Immature natural killer cell (primary cell): ENCODE results near the gene ATP6V1A. TPM values are rescaled to one million over a fixed set of nuclear protein-coding genes. Genes with fewer than 3 reads are reported as not detected.

ENCODE experiments used
- DNase-seq, 3 donors: peaks; one replicate each; pipeline ENCODE4 v3.0.0; 2022; ENCODE audit warnings: mixed read lengths in 1 of 3
- H3K27ac Mint-ChIP-seq, 6 donors: one replicate each; pipeline ENCODE4 v1.8.0; 2020; ENCODE audit warnings: mixed read lengths in 6 of 6, mild to moderate bottlenecking in 5 of 6, inconsistent platforms in 4 of 6, moderate library complexity in 3 of 6
- H3K27me3 Mint-ChIP-seq, 3 donors: one replicate each; pipeline ENCODE4 v1.8.0; 2020 to 2021; ENCODE audit warnings: low read depth in 3 of 3, mild to moderate bottlenecking in 3 of 3, mixed read lengths in 3 of 3, moderate library complexity in 3 of 3, inconsistent platforms in 1 of 3
- H3K36me3 Mint-ChIP-seq, 3 donors: one replicate each; pipeline ENCODE4 v1.8.0; 2020; ENCODE audit warnings: mixed read lengths in 3 of 3, inconsistent platforms in 2 of 3, mild to moderate bottlenecking in 2 of 3
- H3K4me1 Mint-ChIP-seq, 2 donors: one replicate each; pipeline ENCODE4 v1.8.0; 2020; ENCODE audit warnings: inconsistent platforms in 2 of 2, mild to moderate bottlenecking in 2 of 2, mixed read lengths in 2 of 2, moderate library complexity in 1 of 2
- H3K4me3 Mint-ChIP-seq, 5 donors: one replicate each; pipeline ENCODE4 v1.8.0; 2020; ENCODE audit warnings: mild to moderate bottlenecking in 5 of 5, mixed read lengths in 5 of 5, inconsistent platforms in 3 of 5, moderate library complexity in 3 of 5
- H3K9me3 Mint-ChIP-seq, 6 donors: one replicate each; pipeline ENCODE4 v1.8.0; 2020; ENCODE audit warnings: mild to moderate bottlenecking in 6 of 6, mixed read lengths in 6 of 6, inconsistent platforms in 4 of 6, moderate library complexity in 3 of 6
- polyA plus RNA-seq, 3 donors: library from polyadenylated mRNA; unstranded; fragments of 300-500 nt; fragmentation: Illumina TruSeq; gene quantifications; one replicate each; pipeline ENCODE4 v1.2.3, GENCODE V29; 2021

ATP6V1A gene
- polyA plus RNA-seq, 3 donors from 2014 or later: 46.0 to 51.1 (median 46.1) TPM

DNA sequence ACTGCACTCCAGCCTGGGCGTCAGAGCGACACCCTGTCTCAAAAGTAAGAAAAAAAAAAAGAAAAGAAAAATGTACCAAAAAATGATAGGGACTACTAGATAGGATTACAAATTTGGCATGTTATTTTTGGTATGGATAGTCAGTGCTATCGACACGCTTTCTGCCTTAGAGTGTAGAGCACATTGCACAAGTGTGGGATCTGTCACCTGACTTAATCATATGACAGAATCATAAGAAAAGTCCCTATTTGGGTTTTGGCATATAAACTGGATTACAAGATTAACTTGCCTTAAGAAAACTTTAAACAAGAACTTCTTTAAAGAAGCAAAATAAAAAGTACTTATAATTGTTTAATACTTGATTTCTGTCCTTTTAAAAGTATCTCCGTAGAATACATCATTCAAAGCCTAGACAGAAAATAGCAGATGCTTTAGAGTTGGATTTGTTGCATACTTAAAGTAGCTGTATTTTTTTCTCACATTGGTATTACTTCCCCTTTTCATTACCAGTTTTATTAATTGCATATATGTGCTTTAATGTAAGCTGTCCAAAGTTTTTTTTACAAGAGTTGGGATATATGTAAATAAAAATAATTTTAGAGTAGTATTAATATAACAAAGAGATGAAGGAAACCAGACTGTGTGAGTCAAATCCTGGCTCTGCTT, 7.8 kb downstream of the ATP6V1A start:
- Mint-ChIP-seq H3K4me3 (no peak overlapping the region), H3K9me3 (peaks cover 0 to 3% (median 0%) of the 10 kb centered on the region in 6 donors), H3K4me1 (peaks cover 3 to 19% of the 10 kb centered on the region in 2 donors), H3K27me3 (no peaks in the 10 kb centered on the region), H3K27ac (no peak overlapping the region), H3K36me3 (peaks cover 0 to 7% (median 4%) of the 10 kb centered on the region in 3 donors)
- DNase-seq: no peak

DNA sequence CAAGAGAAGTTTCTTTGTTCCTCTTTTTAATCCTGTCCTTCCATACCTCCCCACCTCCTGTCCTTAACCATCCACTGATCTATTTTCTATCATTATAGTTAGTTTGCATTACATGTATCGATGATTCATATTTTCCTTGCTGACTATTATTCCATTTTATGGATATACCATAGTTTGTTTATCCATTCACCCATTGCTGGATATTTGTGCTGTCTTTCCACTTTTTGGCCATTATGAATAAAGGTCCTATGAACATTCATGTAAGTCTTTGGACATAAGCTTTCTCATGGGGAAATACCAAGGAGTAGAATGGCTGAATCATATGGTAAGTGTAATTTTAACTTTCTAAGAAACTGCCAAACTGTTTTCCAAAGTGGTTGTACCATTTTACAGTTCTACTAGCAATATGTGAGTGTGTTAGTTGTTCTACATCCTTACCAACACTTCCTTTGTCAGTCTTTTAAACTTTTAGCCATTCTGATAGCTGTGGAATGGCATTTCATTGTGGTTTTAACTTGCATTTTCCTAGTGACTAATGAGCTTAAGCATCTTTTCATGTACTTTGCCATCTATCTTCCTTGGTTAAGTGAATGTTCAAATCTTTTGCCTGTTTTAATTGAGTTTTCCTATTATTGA, 11.7 kb downstream of the ATP6V1A start:
- no peak for DNase-seq
- Mint-ChIP-seq H3K27me3 (no peaks in the 10 kb centered on the region), H3K27ac (peak overlapping the region in 1 of 6 donors; percentile 1), H3K4me3 (no peak overlapping the region), H3K9me3 (peaks cover 0 to 3% (median 0%) of the 10 kb centered on the region in 6 donors), H3K4me1 (peaks cover 3 to 15% of the 10 kb centered on the region in 2 donors), H3K36me3 (peaks cover 0 to 7% (median 4%) of the 10 kb centered on the region in 3 donors)

DNA sequence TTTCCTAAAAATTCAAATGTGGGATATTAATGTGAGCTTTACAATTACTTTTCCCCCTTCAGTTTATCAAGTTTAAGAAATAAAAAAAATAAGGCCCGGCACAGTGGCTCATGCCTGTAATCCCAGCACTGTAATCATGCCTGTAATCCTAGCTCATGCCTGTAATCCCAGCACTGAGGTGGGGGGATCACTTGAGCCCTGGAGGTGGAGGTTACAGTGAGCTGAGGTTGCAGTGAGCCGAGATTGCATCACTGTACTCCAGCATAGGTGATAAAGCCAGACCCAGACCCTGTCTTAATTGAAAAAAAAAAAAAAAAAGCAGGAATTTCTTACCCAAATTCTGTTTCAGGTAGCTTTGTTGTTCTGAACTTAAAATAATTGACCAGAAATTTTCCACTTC, 17.9 kb downstream of the ATP6V1A start:
- H3K4me1 Mint-ChIP-seq: peaks cover 0 to 1% of the 10 kb centered on the region in 2 donors
- DNase-seq: no peak
- no peak overlapping the region for H3K27ac Mint-ChIP-seq
- no peaks in the 10 kb centered on the region for H3K36me3 Mint-ChIP-seq
- no peaks in the 10 kb centered on the region for H3K9me3 Mint-ChIP-seq
- H3K4me3 Mint-ChIP-seq: no peak overlapping the region
- no peaks in the 10 kb centered on the region for H3K27me3 Mint-ChIP-seq

DNA sequence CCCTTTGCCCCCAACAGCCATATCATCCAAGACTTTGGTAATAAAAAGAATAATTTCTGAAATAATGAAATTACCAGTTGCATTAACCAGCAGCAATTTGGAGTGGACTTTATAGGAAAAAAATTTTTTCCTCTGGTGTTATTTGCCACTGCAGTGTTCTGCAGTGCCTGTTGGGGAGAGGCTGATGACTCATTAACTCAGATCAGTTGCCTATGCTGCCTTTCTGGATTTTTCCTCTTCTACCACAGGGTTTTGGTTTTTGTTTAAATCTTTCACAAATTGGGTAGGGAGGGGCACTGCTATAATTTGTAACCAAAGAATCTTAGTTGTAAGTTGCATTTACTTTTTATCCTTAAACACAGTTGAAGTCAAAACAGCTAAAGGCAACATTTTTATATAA, 22.7 kb downstream of the ATP6V1A start:
- Mint-ChIP-seq H3K36me3 (no peaks in the 10 kb centered on the region), H3K27me3 (no peaks in the 10 kb centered on the region), H3K9me3 (no peaks in the 10 kb centered on the region), H3K4me3 (peak overlapping the region in 1 of 5 donors; percentile 8), H3K27ac (no peak overlapping the region), H3K4me1 (peaks cover 0 to 7% of the 10 kb centered on the region in 2 donors)
- DNase-seq: no peak

DNA sequence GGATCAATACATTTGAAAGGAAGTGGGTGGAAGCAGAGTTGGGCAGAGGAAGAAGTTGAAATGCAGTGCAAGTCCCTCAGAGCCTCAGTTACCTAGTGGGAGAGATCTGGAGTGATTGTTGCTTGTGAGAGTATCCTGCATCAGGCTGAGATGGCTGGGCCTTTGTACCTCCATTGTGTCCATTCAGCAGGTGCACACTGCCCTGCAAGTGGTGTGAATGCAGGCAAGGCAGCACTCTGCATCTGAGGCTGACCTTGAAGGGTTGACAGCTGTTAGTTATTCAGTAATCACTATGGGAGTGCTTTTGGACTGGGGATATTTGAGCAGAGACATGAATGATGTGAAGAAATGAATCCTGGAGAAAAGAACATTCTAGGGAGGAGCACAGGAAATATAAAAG, 25.2 kb downstream of the ATP6V1A start:
- peak overlapping the region in 1 of 6 donors; percentile 41 for H3K27ac Mint-ChIP-seq
- no peak for DNase-seq
- H3K4me1 Mint-ChIP-seq: peaks cover 0 to 13% of the 10 kb centered on the region in 2 donors
- no peak overlapping the region for H3K4me3 Mint-ChIP-seq
- H3K27me3 Mint-ChIP-seq: no peaks in the 10 kb centered on the region
- H3K36me3 Mint-ChIP-seq: no peaks in the 10 kb centered on the region
- no peaks in the 10 kb centered on the region for H3K9me3 Mint-ChIP-seq

DNA sequence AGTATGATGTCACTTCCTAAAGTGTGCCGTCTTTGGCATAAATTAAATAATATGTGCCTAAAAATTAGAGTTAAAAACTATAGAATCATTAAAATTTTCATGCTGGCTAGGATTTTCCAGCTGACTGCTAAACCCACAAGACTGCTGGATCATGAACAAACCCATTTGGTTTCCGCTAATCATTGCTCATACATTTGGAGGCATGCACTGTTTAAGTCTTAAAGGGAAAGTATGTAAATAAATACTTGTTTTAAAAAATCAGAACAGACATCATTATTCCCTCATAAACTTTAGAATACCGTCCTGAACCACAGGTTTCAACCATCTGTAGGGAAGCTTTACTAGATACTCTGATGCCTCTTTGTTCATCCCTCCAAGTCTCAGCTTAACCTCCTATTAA, 26.5 kb downstream of the ATP6V1A start:
- H3K27ac Mint-ChIP-seq: no peak overlapping the region
- no peaks in the 10 kb centered on the region for H3K36me3 Mint-ChIP-seq
- peaks cover 0 to 18% of the 10 kb centered on the region in 2 donors for H3K4me1 Mint-ChIP-seq
- no peak overlapping the region for H3K4me3 Mint-ChIP-seq
- H3K27me3 Mint-ChIP-seq: no peaks in the 10 kb centered on the region
- DNase-seq: no peak
- H3K9me3 Mint-ChIP-seq: no peaks in the 10 kb centered on the region

DNA sequence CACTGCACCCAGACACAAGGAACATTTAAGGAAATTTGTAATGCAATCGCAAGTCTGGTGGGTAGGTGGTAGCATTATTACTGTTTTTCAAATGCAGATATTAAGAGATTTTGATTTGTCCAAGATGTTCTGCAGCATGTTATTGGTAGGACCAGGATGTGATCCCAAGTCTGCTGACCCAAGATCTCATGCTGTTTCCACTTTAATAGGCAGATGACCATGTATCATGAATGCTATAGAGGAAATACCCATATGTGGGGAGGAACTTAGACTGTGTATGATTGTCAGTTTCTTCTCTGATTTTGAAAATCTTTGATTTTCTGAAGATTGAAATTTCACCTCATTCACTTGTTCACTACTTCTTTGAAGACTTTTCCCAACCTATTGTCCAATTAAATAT, 28.7 kb downstream of the ATP6V1A start:
- Mint-ChIP-seq H3K27ac (no peak overlapping the region), H3K4me3 (no peak overlapping the region), H3K4me1 (peaks cover 0 to 18% of the 10 kb centered on the region in 2 donors), H3K36me3 (peaks cover 0 to 4% (median 0%) of the 10 kb centered on the region in 3 donors), H3K9me3 (no peaks in the 10 kb centered on the region), H3K27me3 (no peaks in the 10 kb centered on the region)
- no peak for DNase-seq

DNA sequence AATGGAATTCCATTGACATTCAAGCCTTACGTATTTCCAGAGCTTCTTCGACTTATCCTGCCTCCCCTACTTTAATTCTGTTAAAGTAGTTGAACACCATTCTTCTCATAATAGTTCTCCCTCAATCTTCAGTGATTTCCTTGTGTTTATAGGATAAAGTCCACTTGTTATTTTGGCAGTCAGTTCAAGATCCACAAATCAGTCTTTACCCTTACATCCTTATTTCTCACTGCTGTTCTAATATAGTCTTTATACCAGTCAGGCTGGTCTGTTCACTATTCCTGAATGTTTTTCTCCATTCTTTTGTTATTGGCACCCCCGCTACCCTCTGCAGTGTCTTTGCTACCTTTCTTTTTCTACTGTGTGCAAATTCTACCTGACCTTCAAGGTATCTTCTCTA, 29.7 kb downstream of the ATP6V1A start:
- Mint-ChIP-seq H3K27me3 (no peaks in the 10 kb centered on the region), H3K4me3 (no peak overlapping the region), H3K4me1 (peaks cover 0 to 18% of the 10 kb centered on the region in 2 donors), H3K27ac (no peak overlapping the region), H3K36me3 (peaks cover 0 to 7% (median 3%) of the 10 kb centered on the region in 3 donors), H3K9me3 (no peaks in the 10 kb centered on the region)
- DNase-seq: no peak

DNA sequence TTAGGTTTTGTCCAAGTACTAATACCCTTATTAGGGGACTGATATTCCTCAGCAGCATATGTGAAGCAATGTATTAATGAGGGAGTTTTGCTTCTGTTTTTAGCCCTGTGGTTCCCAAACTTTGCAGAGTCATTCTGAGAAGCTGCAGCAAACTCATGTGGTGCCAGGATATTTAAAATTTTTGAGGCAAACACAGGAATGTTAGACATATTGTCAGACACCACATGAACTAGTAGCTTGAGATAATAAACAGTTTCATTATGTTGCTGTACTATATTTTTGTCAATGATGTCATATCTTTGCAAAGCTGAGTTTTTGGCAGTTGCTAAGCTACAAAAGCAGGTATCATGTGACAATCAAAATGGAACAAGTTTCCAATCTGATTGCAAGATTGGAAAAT, 36.6 kb downstream of the ATP6V1A start:
- Mint-ChIP-seq H3K9me3 (no peaks in the 10 kb centered on the region), H3K4me3 (no peak overlapping the region), H3K36me3 (peaks cover 0 to 21% (median 14%) of the 10 kb centered on the region in 3 donors), H3K4me1 (peaks cover 11 to 17% of the 10 kb centered on the region in 2 donors), H3K27me3 (no peaks in the 10 kb centered on the region), H3K27ac (peak overlapping the region in 2 of 6 donors; percentile 56 to 58)
- peak in 1 of 3 donors; percentile 2 for DNase-seq

DNA sequence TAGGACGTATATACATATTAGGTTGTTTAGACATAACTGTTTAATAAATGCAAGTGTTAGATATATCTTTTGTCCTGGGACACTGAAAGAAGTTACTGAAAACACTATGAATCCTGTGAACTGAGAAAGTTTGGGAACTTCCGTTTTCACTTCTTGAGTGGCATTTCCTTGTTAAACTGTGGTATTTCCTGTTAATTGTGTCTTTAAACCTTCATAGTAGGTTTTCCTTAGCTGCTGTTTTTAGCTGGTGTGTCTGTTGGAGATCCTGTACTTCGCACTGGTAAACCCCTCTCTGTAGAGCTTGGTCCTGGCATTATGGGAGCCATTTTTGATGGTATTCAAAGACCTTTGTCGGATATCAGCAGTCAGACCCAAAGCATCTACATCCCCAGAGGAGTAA, 37.1 kb downstream of the ATP6V1A start:
- H3K4me3 Mint-ChIP-seq: peak overlapping the region in 3 of 5 donors; percentile 6 to 51 (median 15)
- peak overlapping the region; percentile 39 to 90 (median 64) for H3K27ac Mint-ChIP-seq
- peaks cover 11 to 17% of the 10 kb centered on the region in 2 donors for H3K4me1 Mint-ChIP-seq

DNA sequence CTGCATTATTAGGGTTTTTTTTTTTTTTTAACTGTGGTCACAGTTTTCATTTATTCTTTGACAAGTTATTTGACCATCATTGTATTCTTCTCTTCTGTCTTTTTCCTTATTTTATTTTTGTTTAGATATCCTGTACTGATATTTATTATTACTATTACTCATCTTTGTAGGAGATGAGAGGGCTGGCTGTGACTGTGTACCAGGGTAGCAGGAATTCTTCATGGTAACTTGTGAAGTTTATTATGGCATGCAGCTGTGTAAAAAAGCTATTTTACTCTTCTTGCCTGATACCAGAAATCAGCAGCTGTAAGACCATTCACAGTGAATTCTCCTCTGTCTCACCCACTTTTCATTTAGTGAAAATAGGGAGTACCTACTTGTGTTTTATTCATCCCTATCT, 44.5 kb downstream of the ATP6V1A start:
- Mint-ChIP-seq H3K4me1 (no peaks in the 10 kb centered on the region), H3K4me3 (no peak overlapping the region), H3K9me3 (no peaks in the 10 kb centered on the region), H3K27ac (no peak overlapping the region), H3K36me3 (peaks cover 11 to 22% (median 12%) of the 10 kb centered on the region in 3 donors), H3K27me3 (no peaks in the 10 kb centered on the region)
- no peak for DNase-seq

More for the DNA sequence above, 37.1 kb downstream of the ATP6V1A start:
- peaks cover 0 to 21% (median 14%) of the 10 kb centered on the region in 3 donors for H3K36me3 Mint-ChIP-seq
- no peaks in the 10 kb centered on the region for H3K27me3 Mint-ChIP-seq
- peak in 1 of 3 donors; percentile 0 for DNase-seq
- no peaks in the 10 kb centered on the region for H3K9me3 Mint-ChIP-seq

DNA sequence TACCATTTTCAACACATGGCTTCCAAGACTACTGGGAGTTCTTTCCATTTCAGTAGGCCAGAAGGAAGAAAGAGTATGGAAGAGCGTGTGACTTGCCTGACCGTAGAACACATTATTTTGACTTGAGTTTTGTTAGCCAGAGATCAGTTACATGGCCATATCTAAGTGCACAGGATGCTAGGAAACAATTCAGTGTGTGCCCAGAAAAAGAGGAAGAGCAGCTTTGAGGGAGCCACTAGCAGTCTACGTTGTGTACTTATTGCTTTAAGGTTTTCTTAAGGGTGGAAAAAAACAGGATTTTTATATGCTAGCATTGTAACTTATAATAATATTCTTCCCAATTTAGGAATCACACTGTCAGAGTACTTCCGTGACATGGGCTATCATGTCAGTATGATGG, 47.7 kb downstream of the ATP6V1A start:
- Mint-ChIP-seq H3K9me3 (no peaks in the 10 kb centered on the region), H3K4me3 (no peak overlapping the region), H3K27ac (no peak overlapping the region), H3K4me1 (no peaks in the 10 kb centered on the region), H3K36me3 (peaks cover 10 to 26% (median 15%) of the 10 kb centered on the region in 3 donors), H3K27me3 (no peaks in the 10 kb centered on the region)
- DNase-seq: no peak

DNA sequence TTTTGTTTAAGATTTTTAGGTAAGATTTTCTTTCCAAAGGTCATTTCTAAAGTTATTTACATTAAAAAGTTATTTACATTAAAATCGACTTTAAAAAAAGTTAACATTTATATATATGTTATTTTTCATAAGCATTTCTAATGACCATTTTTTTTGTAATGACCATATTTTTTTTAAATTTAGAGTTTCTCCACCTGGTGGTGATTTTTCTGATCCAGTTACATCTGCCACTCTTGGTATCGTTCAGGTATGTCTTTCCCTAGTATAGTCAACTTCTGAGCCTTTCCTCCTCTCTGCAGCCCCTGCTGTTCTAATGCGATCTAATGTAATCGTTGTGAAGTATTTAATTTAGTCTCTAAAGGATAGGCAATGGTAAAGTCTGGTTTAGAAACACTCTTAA, 48.9 kb downstream of the ATP6V1A start:
- Mint-ChIP-seq H3K27ac (no peak overlapping the region), H3K4me3 (no peak overlapping the region), H3K36me3 (peaks cover 13 to 37% (median 20%) of the 10 kb centered on the region in 3 donors), H3K27me3 (no peaks in the 10 kb centered on the region), H3K9me3 (no peaks in the 10 kb centered on the region), H3K4me1 (no peaks in the 10 kb centered on the region)
- no peak for DNase-seq

DNA sequence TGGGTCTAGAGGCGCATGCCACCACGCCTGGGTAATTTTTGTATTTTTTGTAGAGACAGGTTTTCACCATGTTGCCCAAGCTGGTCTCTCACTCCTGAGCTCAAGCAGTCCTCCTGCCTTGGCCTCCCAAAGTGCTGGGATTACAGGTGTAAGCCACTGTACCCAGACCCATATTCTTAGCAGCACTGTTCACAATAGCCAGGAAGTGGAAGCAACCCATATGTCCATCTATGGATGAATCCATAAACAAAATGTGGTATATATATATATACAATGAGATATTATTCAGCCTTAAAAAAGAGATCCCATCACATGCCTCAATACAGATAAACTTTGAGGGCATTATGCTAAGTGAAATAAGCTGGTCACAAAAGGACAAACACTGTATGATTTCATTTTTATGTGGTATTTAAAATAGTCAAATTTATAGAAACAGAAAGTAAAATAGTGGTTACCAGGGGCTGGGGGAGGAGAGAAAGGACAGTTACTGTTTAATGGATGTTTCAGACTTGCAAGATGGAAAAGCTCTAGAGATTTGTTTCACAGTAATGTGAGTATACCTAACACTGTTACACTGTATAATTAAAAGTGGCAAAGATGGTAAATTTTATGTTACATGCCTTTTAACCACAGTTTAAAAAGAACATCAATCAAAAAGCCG, 56.1 kb downstream of the ATP6V1A start:
- Mint-ChIP-seq H3K4me3 (no peak overlapping the region), H3K9me3 (no peaks in the 10 kb centered on the region), H3K36me3 (peaks cover 36 to 48% (median 38%) of the 10 kb centered on the region in 3 donors), H3K27me3 (no peaks in the 10 kb centered on the region), H3K27ac (peak overlapping the region in 2 of 6 donors; percentile 4 to 47), H3K4me1 (peaks cover 3 to 5% of the 10 kb centered on the region in 2 donors)
- DNase-seq: no peak
